ENCODE measurements around the gene TFAP2E.

TFAP2E gene

DNA sequence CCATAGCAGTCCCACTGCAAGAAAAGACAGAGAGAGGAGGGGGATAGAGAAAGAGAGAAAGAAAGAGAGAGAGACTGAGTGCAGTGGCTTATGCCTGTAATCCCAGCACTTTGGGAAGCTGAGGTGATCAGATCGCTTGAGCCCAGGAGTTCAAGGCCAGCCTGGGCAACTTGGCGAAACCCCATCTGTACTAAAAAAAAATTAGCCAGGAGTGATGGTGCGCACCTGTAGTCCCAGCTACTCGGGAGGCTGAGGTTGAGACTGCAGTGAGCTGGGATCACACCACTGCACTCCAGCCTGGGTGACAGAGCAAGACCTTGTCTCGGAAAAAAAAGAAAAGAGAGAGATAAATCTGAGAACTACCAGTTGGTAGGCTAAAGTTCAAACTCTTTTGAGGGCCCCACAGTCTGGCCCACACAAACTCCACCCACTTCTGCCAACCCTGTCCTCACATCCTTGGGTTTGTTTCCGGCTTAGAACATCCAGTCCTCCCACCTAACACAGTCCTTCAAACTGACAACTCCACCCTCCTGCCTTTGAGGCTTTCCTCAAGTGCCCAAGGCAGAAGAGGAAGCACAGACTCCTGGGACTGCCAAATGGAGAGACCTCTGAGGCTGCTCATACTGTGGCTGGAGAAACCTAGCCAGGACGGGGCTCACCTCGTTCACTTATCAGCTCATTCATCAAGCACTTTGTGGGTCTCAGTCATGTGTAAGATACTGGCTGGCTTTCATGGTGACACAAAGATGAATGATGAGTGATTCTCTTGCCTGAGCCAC lies 20.1 kb downstream of the TFAP2E start:
- H3K9me3 ChIP-seq (replicated peaks; ENCODE audit: low read length), result no peaks in the 10 kb centered on the region
- peaks cover 17% of the 10 kb centered on the region for H3K36me3 ChIP-seq (ENCODE audit: insufficient read depth, low read length)
- no peaks in the 10 kb centered on the region for H3K4me1 ChIP-seq (ENCODE audit: control insufficient read depth, insufficient read depth, low read length)
- no peak overlapping the region for H3K4me3 ChIP-seq (ENCODE audit: low read length)
- no peak overlapping the region for H3K4me2 ChIP-seq (ENCODE audit: low read length)
- no peaks in the 10 kb centered on the region for H3K27me3 ChIP-seq (ENCODE audit: control insufficient read depth, insufficient read depth, low read length)
- H3K9ac ChIP-seq (ENCODE audit: low read depth, low read length), result no peak overlapping the region

DNA sequence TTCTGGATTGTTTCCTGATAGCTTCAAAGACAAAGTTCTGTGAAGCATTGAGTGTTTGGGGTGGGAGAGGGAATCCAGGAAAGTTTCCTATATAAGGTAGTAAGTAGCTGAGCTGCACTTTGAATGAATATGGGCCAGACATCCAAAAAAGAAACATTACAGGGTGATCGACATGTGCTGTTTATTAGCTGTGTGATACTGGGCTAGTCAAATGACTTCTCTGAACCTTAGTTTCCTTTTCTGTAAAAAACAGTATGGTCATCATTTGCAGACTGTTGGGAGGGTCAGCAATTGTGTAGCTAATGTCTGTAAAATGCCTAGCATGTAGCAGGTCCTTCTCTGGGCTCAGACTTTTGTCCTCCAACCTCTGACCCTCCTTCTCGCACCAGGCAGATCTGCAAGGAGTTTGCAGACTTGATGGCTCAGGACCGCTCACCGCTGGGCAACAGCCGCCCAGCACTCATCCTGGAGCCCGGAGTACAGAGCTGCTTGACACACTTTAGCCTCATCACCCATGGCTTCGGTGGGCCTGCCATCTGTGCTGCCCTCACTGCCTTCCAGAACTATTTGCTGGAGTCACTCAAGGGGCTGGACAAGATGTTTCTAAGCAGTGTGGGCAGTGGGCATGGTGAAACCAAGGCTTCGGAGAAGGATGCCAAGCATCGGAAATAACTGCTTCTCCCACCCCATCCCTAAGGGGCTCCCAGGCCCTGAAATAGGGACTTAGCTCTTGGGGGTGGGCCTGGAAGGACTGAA lies 21.1 kb downstream of the TFAP2E start:
- Histone ChIP-seq H3K4me1 (ENCODE audit: control insufficient read depth, insufficient read depth, low read length) (no peaks in the 10 kb centered on the region), H3K9ac (ENCODE audit: low read depth, low read length) (no peak overlapping the region), H3K36me3 (ENCODE audit: insufficient read depth, low read length) (peaks cover 22% of the 10 kb centered on the region), H3K4me3 (ENCODE audit: low read length) (no peak overlapping the region), H3K9me3 (replicated peaks; ENCODE audit: low read length) (no peaks in the 10 kb centered on the region), H3K27me3 (ENCODE audit: control insufficient read depth, insufficient read depth, low read length) (no peaks in the 10 kb centered on the region), H3K4me2 (ENCODE audit: low read length) (no peak overlapping the region)

DNA sequence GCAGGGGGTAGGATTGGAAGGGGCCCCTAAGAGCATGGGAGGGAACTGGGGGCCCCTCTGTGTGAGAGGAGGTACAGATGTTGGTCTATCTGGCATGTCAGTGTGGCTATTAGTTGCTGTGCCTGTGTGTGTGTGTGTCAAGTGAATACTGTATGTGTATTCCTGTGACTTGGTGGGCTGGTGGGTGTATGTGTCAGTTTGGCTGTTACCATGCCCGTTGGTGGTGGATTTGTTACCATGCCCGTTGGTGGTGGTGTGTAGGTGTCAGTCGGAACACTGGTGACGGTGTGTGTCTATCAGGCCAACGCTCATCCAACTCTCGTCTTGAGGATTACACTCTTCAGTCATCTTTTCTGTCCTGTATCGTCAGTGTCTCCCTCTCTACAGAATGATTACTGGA lies 22.6 kb downstream of the TFAP2E start:
- Histone ChIP-seq H3K9ac (ENCODE audit: low read depth, low read length) (no peak overlapping the region), H3K36me3 (ENCODE audit: insufficient read depth, low read length) (peaks cover 29% of the 10 kb centered on the region), H3K4me3 (ENCODE audit: low read length) (no peak overlapping the region), H3K4me2 (ENCODE audit: low read length) (no peak overlapping the region), H3K4me1 (ENCODE audit: control insufficient read depth, insufficient read depth, low read length) (no peaks in the 10 kb centered on the region), H3K27me3 (ENCODE audit: control insufficient read depth, insufficient read depth, low read length) (no peaks in the 10 kb centered on the region), H3K9me3 (replicated peaks; ENCODE audit: low read length) (no peaks in the 10 kb centered on the region)

DNA sequence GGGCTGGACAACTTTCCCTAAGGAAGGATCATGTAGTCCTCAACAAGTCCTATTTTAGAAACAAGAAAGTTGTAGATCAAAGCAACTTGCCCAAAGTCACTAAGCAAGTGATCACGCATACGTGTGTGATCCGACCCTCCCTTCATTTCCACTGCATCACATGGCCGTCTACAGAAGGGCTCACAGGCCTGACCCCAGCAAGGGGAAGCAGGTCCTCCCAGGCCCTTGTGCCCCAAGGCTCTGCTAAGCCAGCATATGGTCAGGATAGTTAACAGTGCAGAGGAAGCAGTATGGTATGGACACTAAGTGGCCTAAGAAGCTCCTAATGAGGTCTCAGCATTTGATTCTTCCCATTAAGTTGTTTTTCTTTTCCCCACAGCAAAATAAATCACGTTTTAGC lies 24.8 kb downstream of the TFAP2E start:
- Histone ChIP-seq H3K27me3 (ENCODE audit: control insufficient read depth, insufficient read depth, low read length) (no peaks in the 10 kb centered on the region), H3K4me1 (ENCODE audit: control insufficient read depth, insufficient read depth, low read length) (no peaks in the 10 kb centered on the region), H3K4me3 (ENCODE audit: low read length) (no peak overlapping the region), H3K9me3 (replicated peaks; ENCODE audit: low read length) (no peaks in the 10 kb centered on the region), H3K36me3 (ENCODE audit: insufficient read depth, low read length) (peaks cover 42% of the 10 kb centered on the region), H3K4me2 (ENCODE audit: low read length) (no peak overlapping the region), H3K9ac (ENCODE audit: low read depth, low read length) (no peak overlapping the region)

DNA sequence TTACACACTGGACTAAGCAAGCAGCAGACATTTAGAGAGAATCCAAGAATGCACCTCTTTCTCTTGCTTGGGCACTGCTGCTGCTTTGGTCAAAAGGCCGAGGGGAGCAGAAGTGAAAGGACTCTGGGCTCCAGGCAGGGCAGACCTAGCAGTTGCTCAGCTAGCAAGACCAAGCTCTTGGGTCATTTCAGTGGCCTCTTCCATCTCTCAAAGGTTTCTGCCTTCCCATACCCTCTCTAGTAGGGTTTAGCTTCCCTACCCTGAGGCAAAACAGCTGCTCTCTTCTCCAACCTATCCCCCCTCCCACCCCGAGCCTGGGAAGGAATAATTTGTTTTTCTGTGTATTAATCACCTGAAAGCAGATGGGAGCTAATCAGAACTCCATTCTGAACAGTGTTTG lies 25.8 kb downstream of the TFAP2E start:
- Histone ChIP-seq H3K4me2 (ENCODE audit: low read length) (no peak overlapping the region), H3K4me3 (ENCODE audit: low read length) (no peak overlapping the region)

DNA sequence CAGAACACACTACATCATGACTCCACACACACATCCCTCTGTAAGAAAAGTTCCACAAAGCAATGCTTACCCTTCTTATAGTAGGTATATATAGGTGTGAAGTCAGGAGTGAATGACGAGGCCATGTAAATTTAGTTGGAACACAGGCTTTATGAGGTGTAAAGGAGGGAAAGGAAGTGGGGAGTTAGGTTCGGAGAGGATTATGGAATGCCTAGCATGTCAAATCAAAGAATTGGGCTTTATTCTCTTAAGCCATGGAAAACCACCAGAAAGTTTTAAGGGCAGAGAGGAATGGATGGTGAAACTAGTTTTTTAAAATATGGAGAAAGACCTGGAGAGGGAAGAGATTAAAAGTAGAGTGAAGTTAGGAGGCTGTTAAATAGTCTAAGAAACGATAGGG lies 26.3 kb downstream of the TFAP2E start:
- Histone ChIP-seq H3K36me3 (ENCODE audit: insufficient read depth, low read length) (peaks cover 57% of the 10 kb centered on the region), H3K4me2 (ENCODE audit: low read length) (no peak overlapping the region), H3K27me3 (ENCODE audit: control insufficient read depth, insufficient read depth, low read length) (no peaks in the 10 kb centered on the region), H3K4me3 (ENCODE audit: low read length) (no peak overlapping the region), H3K9me3 (replicated peaks; ENCODE audit: low read length) (no peaks in the 10 kb centered on the region), H3K4me1 (ENCODE audit: control insufficient read depth, insufficient read depth, low read length) (no peaks in the 10 kb centered on the region), H3K9ac (ENCODE audit: low read depth, low read length) (no peak overlapping the region)

More for the DNA sequence above, 25.8 kb downstream of the TFAP2E start:
- Histone ChIP-seq H3K9me3 (replicated peaks; ENCODE audit: low read length) (no peaks in the 10 kb centered on the region), H3K4me1 (ENCODE audit: control insufficient read depth, insufficient read depth, low read length) (no peaks in the 10 kb centered on the region), H3K36me3 (ENCODE audit: insufficient read depth, low read length) (peaks cover 52% of the 10 kb centered on the region), H3K9ac (ENCODE audit: low read depth, low read length) (no peak overlapping the region), H3K27me3 (ENCODE audit: control insufficient read depth, insufficient read depth, low read length) (no peaks in the 10 kb centered on the region)

DNA sequence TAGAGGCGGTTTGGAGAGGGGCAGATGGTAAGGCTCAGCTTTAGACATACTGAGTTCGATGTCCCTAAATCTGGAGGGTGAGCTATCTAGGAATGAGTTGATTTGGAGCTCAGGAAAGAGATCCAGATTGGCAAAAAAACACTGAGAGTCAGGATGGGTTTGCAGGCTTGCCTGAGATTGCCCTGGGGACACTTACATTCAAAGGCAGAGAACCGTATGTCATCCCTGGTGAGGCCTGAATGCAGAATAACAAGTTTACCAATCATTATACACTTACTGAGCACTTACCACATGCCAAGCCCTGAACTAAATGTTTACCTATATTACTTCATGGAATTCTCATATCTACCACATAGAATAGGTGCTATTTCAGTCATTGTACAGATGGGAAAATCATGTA lies 27.5 kb downstream of the TFAP2E start:
- H3K9me3 ChIP-seq (replicated peaks; ENCODE audit: low read length), result no peaks in the 10 kb centered on the region
- peaks cover 65% of the 10 kb centered on the region for H3K36me3 ChIP-seq (ENCODE audit: insufficient read depth, low read length)
- H3K9ac ChIP-seq (ENCODE audit: low read depth, low read length), result no peak overlapping the region
- H3K27me3 ChIP-seq (ENCODE audit: control insufficient read depth, insufficient read depth, low read length), result no peaks in the 10 kb centered on the region
- no peak overlapping the region for H3K4me3 ChIP-seq (ENCODE audit: low read length)
- H3K4me1 ChIP-seq (ENCODE audit: control insufficient read depth, insufficient read depth, low read length), result peaks cover 7% of the 10 kb centered on the region
- no peak overlapping the region for H3K4me2 ChIP-seq (ENCODE audit: low read length)

DNA sequence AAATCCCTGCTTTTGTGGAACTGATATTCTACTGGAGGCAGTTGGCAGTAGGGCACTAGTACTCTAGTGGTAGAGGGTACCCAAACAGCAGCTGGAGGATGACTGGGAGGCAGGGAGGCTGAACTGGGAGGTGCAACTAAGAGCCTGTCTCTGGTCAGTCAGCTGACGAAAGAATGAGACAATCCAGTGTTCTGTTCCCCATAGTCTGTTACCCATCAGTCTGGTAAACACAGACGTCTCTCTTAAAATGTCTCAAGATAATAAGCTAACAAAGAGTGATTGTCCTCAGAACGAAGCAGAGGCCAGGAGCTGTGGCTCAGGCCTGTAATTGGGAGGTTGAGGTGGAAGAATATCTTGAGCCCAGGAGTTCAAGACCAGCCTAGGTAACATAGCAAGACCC lies 30.4 kb downstream of the TFAP2E start:
- Histone ChIP-seq H3K4me3 (ENCODE audit: low read length) (no peak overlapping the region), H3K4me1 (ENCODE audit: control insufficient read depth, insufficient read depth, low read length) (peaks cover 17% of the 10 kb centered on the region), H3K27me3 (ENCODE audit: control insufficient read depth, insufficient read depth, low read length) (no peaks in the 10 kb centered on the region), H3K36me3 (ENCODE audit: insufficient read depth, low read length) (peaks cover 59% of the 10 kb centered on the region), H3K9me3 (replicated peaks; ENCODE audit: low read length) (no peaks in the 10 kb centered on the region), H3K4me2 (ENCODE audit: low read length) (no peak overlapping the region), H3K9ac (ENCODE audit: low read depth, low read length) (no peak overlapping the region)

DNA sequence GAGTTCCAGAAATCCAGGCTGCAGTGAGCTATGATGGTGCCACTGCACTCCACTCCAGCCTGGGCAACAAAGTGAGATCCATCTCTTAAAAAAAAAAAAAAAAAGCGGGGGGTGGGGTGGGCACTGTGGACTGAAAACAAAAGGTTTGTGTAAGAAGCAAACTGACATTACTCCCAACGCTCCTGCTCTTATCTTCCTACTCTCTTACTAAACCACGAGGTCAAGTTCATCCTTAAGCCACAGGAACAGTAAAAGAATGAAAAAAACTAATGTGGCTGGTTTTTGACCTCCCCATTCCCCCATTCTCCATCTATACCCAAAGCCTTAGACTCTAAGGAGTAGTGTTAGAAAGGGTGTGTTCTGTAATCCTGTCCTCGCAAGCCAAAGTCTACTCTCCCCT lies 30.8 kb downstream of the TFAP2E start:
- peaks cover 17% of the 10 kb centered on the region for H3K4me1 ChIP-seq (ENCODE audit: control insufficient read depth, insufficient read depth, low read length)
- H3K36me3 ChIP-seq (ENCODE audit: insufficient read depth, low read length), result peaks cover 60% of the 10 kb centered on the region
- H3K27me3 ChIP-seq (ENCODE audit: control insufficient read depth, insufficient read depth, low read length), result no peaks in the 10 kb centered on the region
- no peak overlapping the region for H3K4me3 ChIP-seq (ENCODE audit: low read length)
- H3K4me2 ChIP-seq (ENCODE audit: low read length), result no peak overlapping the region
- no peaks in the 10 kb centered on the region for H3K9me3 ChIP-seq (replicated peaks; ENCODE audit: low read length)
- no peak overlapping the region for H3K9ac ChIP-seq (ENCODE audit: low read depth, low read length)

DNA sequence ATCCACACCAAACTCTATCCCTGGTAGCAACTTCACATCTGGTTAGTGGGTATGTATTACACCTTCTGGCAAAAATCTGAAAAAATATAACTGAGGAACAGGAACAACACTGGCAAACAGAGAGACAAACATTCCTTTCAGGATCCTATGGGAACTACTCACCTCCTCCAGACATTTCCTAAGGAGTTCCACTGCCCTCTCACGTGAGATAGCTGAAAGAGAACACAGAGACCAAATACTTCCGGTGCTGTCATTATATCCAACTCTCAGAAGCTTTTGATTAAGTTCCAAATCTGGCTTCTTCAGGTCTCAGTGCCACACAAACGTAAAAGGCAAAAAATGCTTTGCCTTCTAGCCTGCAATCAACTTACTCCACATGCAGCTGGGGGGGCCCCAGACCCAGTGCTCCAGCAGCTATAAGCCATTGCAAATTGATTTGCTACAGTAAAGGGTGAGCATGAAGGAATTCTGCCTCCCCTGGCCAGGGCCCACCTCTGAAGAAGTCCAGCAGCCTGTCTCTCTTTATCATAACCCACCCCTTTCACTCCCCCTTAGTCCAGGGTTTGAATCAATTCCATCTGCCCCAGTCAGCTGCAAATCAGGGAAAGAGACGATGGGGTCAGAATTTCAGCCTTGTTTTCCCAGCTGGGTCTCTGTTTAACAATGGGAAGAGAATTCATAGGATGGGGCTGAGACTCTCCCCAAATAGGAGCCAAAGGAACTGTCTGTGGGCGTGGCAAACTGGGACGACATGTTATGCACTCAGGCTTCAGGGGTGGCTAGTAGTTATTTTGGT lies 32.2 kb downstream of the TFAP2E start:
- Histone ChIP-seq H3K9ac (ENCODE audit: low read depth, low read length) (no peak overlapping the region), H3K27me3 (ENCODE audit: control insufficient read depth, insufficient read depth, low read length) (no peaks in the 10 kb centered on the region), H3K36me3 (ENCODE audit: insufficient read depth, low read length) (peaks cover 64% of the 10 kb centered on the region), H3K4me2 (ENCODE audit: low read length) (peak overlapping the region; percentile 8), H3K4me1 (ENCODE audit: control insufficient read depth, insufficient read depth, low read length) (peaks cover 17% of the 10 kb centered on the region), H3K4me3 (ENCODE audit: low read length) (no peak overlapping the region), H3K9me3 (replicated peaks; ENCODE audit: low read length) (no peaks in the 10 kb centered on the region)

DNA sequence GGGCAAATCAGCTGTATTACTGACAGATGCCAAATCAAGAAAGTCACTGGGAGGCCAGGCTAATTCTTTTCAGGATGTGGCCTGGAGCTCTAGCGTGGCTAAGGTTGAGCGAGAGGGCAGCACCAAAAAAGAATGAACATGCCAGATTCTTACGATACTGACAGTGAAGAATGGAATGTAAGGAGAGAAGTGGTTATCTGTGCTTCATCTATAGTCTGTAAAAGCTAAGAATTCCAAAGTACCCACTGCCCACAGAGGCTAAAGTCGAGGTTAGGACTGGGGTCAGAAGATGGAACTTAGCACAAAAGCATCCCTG lies 32.7 kb downstream of the TFAP2E start:
- H3K27me3 ChIP-seq (ENCODE audit: control insufficient read depth, insufficient read depth, low read length), result no peaks in the 10 kb centered on the region
- no peak overlapping the region for H3K4me3 ChIP-seq (ENCODE audit: low read length)
- H3K36me3 ChIP-seq (ENCODE audit: insufficient read depth, low read length), result peaks cover 59% of the 10 kb centered on the region
- H3K9ac ChIP-seq (ENCODE audit: low read depth, low read length), result no peak overlapping the region
- peaks cover 17% of the 10 kb centered on the region for H3K4me1 ChIP-seq (ENCODE audit: control insufficient read depth, insufficient read depth, low read length)
- no peaks in the 10 kb centered on the region for H3K9me3 ChIP-seq (replicated peaks; ENCODE audit: low read length)
- peak overlapping the region; percentile 8 for H3K4me2 ChIP-seq (ENCODE audit: low read length)
